ENCODE results near the gene ARF1. TPM values are rescaled to one million over a fixed set of nuclear protein-coding genes. Genes with fewer than 3 reads are reported as not detected.

The ARF1 gene
- total RNA-seq, 1 donor from 2014 or later: 288 TPM

- Mint-ChIP-seq H3K27ac (peak overlapping the region; percentile 81), H3K9me3 (no peaks in the 10 kb centered on the region), H3K4me1 (ENCODE audit: unreplicated experiment) (peaks cover 43% of the 10 kb centered on the region), H3K27me3 (no peaks in the 10 kb centered on the region), H3K4me3 (peak overlapping the region; percentile 64), H3K36me3 (peaks cover 8% of the 10 kb centered on the region)
- no peak for DNase-seq (ENCODE audit: extremely low spot score, unreplicated experiment)
- TF ChIP-seq CTCF (conservative IDR thresholded peaks at IDR 0.05): no peak
Observed at GRCh38 chr1:228088586-228089498, 6.3 kb downstream of the ARF1 start.

- Mint-ChIP-seq H3K27me3 (no peaks in the 10 kb centered on the region), H3K4me3 (peak overlapping the region; percentile 64), H3K27ac (peak overlapping the region; percentile 81), H3K4me1 (ENCODE audit: unreplicated experiment) (peaks cover 35% of the 10 kb centered on the region), H3K9me3 (no peaks in the 10 kb centered on the region), H3K36me3 (peaks cover 16% of the 10 kb centered on the region)
- TF ChIP-seq CTCF (conservative IDR thresholded peaks at IDR 0.05): no peak
- DNase-seq (ENCODE audit: extremely low spot score, unreplicated experiment): no peak
Observed at GRCh38 chr1:228089519-228090380, 7.2 kb downstream of the ARF1 start.

- Mint-ChIP-seq H3K36me3 (peaks cover 24% of the 10 kb centered on the region), H3K27ac (peak overlapping the region; percentile 81)
Observed at GRCh38 chr1:228090613-228091081, 8.1 kb downstream of the ARF1 start.

GRCh38 chr1:228091084-228091483 lies 8.6 kb downstream of the ARF1 start:
- peaks cover 28% of the 10 kb centered on the region for H3K36me3 Mint-ChIP-seq
- H3K9me3 Mint-ChIP-seq: no peaks in the 10 kb centered on the region
- no peak for TF ChIP-seq CTCF (conservative IDR thresholded peaks at IDR 0.05)
- H3K27ac Mint-ChIP-seq: peak overlapping the region; percentile 81
- H3K4me1 Mint-ChIP-seq (ENCODE audit: unreplicated experiment): peaks cover 26% of the 10 kb centered on the region
- no peak overlapping the region for H3K4me3 Mint-ChIP-seq
- no peaks in the 10 kb centered on the region for H3K27me3 Mint-ChIP-seq
- DNase-seq (ENCODE audit: extremely low spot score, unreplicated experiment): no peak

More at GRCh38 chr1:228090613-228091081, 8.1 kb downstream of the ARF1 start:
- H3K27me3 Mint-ChIP-seq: no peaks in the 10 kb centered on the region
- DNase-seq (ENCODE audit: extremely low spot score, unreplicated experiment): no peak
- TF ChIP-seq CTCF (conservative IDR thresholded peaks at IDR 0.05): no peak
- no peak overlapping the region for H3K4me3 Mint-ChIP-seq
- no peaks in the 10 kb centered on the region for H3K9me3 Mint-ChIP-seq
- peaks cover 26% of the 10 kb centered on the region for H3K4me1 Mint-ChIP-seq (ENCODE audit: unreplicated experiment)

- peaks cover 15% of the 10 kb centered on the region for H3K4me1 Mint-ChIP-seq (ENCODE audit: unreplicated experiment)
- peaks cover 28% of the 10 kb centered on the region for H3K36me3 Mint-ChIP-seq
- H3K27me3 Mint-ChIP-seq: no peaks in the 10 kb centered on the region
- H3K4me3 Mint-ChIP-seq: no peak overlapping the region
- no peaks in the 10 kb centered on the region for H3K9me3 Mint-ChIP-seq
- no peak for DNase-seq (ENCODE audit: extremely low spot score, unreplicated experiment)
- peak overlapping the region; percentile 81 for H3K27ac Mint-ChIP-seq
- TF ChIP-seq CTCF (conservative IDR thresholded peaks at IDR 0.05): no peak
Observed at GRCh38 chr1:228092342-228093049, 10.0 kb downstream of the ARF1 start.
